Measurements from ENCODE around the gene TCN2.
A peak's percentile ranks its signal among the peaks of the same experiment; 100 is the strongest.
"Not testable (repeated sequence)": the region's sequence is repeated elsewhere in the genome, so short reads cannot be mapped to it uniquely, and the experiment has no call there.

TCN2 gene

GRCh38 chr22:30606455-30607299 lies at the start of gene TCN2:
Gene TCN2, plus strand, starts transcription at chr22:30607174. Its CDS starts 158 bp downstream, at chr22:30607332.
- peak; percentile 46 for DNase-seq

GRCh38 chr22:30557243-30557642 lies 49.7 kb upstream of the TCN2 start:
- DNase-seq: no peak

GRCh38 chr22:30559889-30560288 lies 47.1 kb upstream of the TCN2 start:
- DNase-seq: no peak

GRCh38 chr22:30560643-30561202 lies 46.3 kb upstream of the TCN2 start:
- DNase-seq: not testable (repeated sequence)

- DNase-seq: no peak
These were observed 45.4 kb upstream of the TCN2 start for GRCh38 chr22:30561402-30562189.

GRCh38 chr22:30562366-30562765 lies 44.6 kb upstream of the TCN2 start:
- DNase-seq: no peak

DNA sequence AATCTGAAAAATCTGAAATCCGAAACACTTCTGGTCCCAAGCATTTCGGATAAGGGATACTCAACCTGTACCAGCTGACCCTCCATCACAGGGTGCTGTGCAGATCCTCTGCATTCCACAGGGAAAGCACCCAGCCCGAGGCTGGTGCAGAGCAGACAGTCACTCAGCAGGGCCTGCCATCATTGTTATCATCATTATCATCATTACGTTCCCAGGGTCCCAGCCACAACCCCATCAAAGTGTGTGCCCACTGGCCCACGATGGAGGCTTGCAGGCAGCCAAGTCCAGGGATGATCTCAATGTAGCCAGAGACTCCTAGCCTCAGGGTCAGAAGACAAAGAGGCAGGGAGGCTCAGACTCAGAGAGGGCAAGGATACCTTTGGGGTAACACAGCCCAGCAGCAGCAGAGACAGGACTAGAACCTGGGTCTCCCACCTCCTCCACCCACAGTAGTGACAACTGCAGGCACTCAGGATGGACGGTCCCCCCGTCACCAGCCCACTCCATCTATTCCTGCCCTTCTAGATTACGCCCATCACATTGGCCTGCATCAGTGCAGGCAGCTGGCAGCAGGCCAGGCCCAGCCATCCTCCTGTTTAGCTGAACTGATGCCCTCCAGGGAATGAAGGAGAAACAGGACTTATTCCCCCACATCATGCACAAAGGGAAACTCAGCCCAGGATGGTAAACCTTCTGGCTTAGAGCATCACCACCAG lies 42.8 kb upstream of the TCN2 start:
- DNase-seq: no peak

- DNase-seq: no peak
These were observed 42.2 kb upstream of the TCN2 start for GRCh38 chr22:30564761-30565119.

- no peak for DNase-seq
These were observed 41.6 kb upstream of the TCN2 start for GRCh38 chr22:30565341-30565740.

- DNase-seq: no peak
These were observed 40.8 kb upstream of the TCN2 start for GRCh38 chr22:30566125-30566524.

DNA sequence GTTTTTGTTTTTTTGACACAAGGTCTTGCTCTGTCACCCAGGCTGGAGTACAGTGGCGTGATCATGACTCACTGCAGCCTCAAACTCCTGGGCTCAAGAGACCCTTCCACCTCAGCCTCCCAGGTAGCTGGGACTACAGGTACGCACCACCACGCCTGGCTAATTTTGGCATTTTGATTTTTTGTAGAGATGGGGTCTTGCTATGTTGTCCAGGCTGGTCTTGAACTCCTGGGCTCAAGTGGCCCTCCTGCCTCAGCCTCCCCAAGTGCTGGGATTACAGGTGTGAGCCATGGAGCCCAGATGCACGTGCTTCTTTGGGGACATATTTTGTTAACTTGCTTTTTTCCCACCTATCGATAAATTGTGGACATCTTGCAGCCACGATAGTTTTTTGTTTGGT lies 39.7 kb upstream of the TCN2 start:
- not testable (repeated sequence) for DNase-seq

DNA sequence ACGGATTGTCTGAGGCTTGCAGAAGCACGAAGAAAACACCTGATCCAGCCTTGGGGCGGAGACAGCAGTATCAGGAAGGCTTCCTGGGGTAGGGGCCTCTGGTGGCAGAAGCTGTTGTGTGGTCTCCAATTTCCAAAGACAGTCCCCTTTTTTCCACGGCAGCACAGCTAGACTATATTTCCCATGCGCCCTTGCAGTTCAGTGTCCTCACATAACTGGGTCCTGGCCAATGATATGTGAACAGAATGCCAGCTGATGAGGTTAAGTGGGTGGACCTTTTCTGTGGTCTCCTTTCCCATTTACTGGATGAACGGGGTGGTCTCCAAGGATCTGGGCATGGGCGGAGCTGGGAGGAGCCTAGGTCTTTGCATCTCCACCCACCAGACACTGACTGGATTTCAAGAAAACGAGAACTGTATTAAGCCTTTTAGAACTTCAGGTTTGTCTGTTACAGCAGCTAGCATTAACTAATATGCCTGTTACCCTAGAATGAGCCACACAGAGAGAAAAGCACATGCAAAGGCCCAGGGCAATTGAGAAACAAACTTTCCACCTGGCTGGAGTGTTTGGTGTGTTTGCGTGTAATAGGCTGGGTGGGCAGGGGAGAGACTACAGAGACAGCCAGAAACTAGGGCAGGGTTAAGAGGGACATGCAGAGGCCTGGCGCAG lies 38.7 kb upstream of the TCN2 start:
- DNase-seq: no peak

DNA sequence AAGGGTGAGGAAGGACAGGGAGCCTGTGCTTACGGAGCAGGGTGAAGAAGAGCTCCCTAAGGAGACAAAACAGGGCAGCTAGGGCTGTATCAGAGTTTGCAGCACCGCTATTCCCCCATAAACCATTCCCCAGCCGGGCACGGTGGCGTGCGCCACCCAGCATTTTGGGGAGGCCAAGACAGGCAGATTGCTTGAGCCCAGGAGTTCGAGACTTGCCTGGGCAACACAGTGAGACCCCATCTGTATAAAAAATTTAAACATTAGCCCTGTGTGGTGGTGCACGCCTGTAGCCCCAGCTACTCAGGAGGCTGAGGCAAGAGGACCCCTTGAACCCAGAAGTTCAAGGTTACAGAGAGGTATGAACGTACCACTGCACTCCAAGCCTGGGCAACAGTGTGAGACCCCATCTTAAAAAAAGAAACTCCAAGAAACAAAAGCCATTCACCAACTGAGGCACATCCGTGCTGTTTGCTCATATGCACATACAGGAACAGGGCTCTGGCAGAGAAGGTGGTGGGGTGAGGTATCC lies 37.2 kb upstream of the TCN2 start:
- no peak for DNase-seq

DNA sequence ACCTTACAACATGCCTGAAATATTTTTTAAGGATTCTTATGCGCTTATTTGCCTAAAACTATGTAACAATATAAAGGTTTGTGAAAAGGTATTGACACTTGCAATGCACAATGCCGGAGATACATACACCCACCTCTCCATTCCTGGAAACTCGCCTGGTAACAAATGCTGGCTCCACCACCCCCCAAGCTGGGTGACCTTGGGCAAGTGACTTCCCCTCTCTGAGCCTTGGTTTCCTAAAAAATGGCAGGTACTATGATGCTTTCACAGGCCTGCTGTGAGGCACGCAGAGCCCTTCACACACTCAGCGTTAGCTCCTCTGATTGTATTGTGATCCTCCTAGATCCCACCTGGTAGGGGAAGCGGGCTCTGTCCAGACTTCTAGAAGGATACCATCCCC lies 34.8 kb upstream of the TCN2 start:
- no peak for DNase-seq

GRCh38 chr22:30572840-30573593 lies 34.0 kb upstream of the TCN2 start:
- DNase-seq: no peak

DNA sequence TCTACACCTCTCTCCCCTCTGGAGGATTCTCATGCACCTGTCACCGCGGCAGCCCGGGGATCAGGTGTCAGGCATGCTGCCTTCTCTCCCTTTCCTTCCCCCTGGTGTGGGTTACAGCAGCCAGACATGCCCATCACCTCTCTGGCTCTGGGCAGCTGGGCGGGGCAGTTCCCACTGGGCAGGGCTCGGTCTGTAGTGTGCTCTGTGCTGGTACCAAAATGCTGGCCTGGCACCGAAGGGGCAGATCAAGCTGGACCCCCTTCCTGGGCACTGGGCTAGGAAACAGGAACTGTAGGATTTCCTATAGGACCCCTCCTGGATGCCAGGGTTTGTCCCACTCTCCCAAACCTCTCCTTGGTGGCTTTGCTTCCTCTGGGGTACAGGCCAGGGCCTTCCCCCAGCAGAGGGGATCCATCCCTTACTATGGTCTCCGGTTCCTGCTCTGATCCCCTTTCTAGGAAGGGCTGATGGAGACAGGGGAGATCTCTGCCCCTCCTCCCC lies 33.3 kb upstream of the TCN2 start:
- no peak for DNase-seq

GRCh38 chr22:30574095-30574981 lies 32.6 kb upstream of the TCN2 start, which contains the start of gene GAL3ST1:
Gene GAL3ST1, minus strand, starts transcription at chr22:30574665. Its CDS starts 17,273 bp downstream, at chr22:30557392.
- DNase-seq: no peak

DNA sequence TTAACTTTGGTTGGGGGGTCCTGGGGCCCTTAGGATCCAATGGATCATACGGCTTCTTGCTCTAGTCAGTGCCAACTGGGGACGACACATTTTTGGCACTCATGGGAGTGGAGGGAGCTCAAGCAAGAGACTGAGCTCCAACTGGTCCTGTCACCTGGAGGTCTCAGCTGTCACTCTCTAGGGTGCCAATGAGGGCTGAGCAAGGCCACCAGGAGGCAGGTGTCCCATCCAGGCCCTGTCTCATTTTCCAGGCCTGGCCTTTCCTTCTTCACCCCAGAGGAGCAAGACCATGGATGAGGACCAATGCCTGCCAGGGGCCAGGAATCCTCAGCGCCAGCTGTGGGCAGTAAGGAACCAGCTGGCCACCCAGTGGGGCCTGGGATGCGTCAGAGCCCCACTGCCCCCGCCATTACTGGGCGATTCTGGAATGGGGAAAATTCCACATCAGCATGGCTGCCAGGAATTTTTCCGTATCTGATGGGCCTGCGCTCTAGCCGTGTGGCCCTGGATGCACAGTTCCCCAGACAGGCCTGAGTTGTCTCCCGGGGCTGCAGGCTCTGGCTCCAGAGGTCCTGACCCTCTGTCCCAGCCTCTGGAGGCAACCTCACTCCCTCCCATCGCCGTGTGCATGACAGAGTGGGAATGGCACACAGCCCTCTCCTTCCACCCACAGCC lies 31.8 kb upstream of the TCN2 start:
- DNase-seq: no peak

GRCh38 chr22:30575859-30576258 lies 31.1 kb upstream of the TCN2 start:
- no peak for DNase-seq

GRCh38 chr22:30578481-30578880 lies 28.5 kb upstream of the TCN2 start:
- DNase-seq: no peak

Measured in NCI-H1092 (cell line).